HPDE6-E6E7 (cell line): ENCODE measurements around the gene SH2D6.
A peak's percentile ranks its signal among the peaks of the same experiment; 100 is the strongest.
"Not testable (repeated sequence)": the region's sequence is repeated elsewhere in the genome, so short reads cannot be mapped to it uniquely, and the experiment has no call there.

Experiments used
- DNase-seq: peaks from one replicate; pipeline ENCODE4 v3.0.0; 2011; ENCODE audit warnings: missing footprints; ENCODE audit errors: extremely low spot score

The SH2D6 gene

GRCh38 chr2:85398426-85399182 lies 19.9 kb upstream of the SH2D6 start:
- no peak for DNase-seq

- no peak for DNase-seq
Observed at GRCh38 chr2:85399183-85399455, 19.4 kb upstream of the SH2D6 start.

GRCh38 chr2:85400023-85400422 lies 18.5 kb upstream of the SH2D6 start:
- DNase-seq: no peak

GRCh38 chr2:85400541-85401463 lies 17.7 kb upstream of the SH2D6 start:
- DNase-seq: no peak

- DNase-seq: no peak
Observed at GRCh38 chr2:85401464-85401805, 17.1 kb upstream of the SH2D6 start.

GRCh38 chr2:85401844-85402243 lies 16.7 kb upstream of the SH2D6 start:
- DNase-seq: no peak

GRCh38 chr2:85405201-85406059 lies 13.1 kb upstream of the SH2D6 start:
- no peak for DNase-seq

GRCh38 chr2:85409845-85410583 lies 8.5 kb upstream of the SH2D6 start, which contains the start of gene CAPG:
Gene CAPG (minus strand): TSS chr2:85410366. CDS start chr2:85402145, 8,221 bp downstream.
- DNase-seq: peak; percentile 86

GRCh38 chr2:85410584-85411404 lies 7.7 kb upstream of the SH2D6 start:
- peak; percentile 63 for DNase-seq

- no peak for DNase-seq
Observed at GRCh38 chr2:85411405-85411748, 7.1 kb upstream of the SH2D6 start.

GRCh38 chr2:85413592-85414420 lies 4.7 kb upstream of the SH2D6 start:
- peak; percentile 67 for DNase-seq

GRCh38 chr2:85414421-85414759 lies 4.1 kb upstream of the SH2D6 start:
- DNase-seq: not testable (repeated sequence)

- no peak for DNase-seq
Observed at GRCh38 chr2:85414761-85415553, 3.6 kb upstream of the SH2D6 start.

- DNase-seq: no peak
Observed at GRCh38 chr2:85415980-85416650, 2.4 kb upstream of the SH2D6 start.

GRCh38 chr2:85419009-85419675 lies 628 bp downstream of the SH2D6 start:
- no peak for DNase-seq

- DNase-seq: peak; percentile 76
Observed at GRCh38 chr2:85420536-85421259, 2.2 kb downstream of the SH2D6 start.
